Ovary (tissue), 1 donor: ENCODE data around the gene CD247.

Source experiments
- EP300 ChIP-seq: sonication (generic); formaldehyde crosslinking; IDR thresholded peaks from one replicate; pipeline ENCODE4 v1.6.1; 2017; ENCODE audit warnings: antibody characterized with exemption
- POLR2A ChIP-seq: fragments of 450-650 bp; IDR thresholded peaks from one replicate; pipeline ENCODE4 v1.6.1; 2017; ENCODE audit warnings: antibody characterized with exemption, mild to moderate bottlenecking, moderate library complexity

- TF ChIP-seq POLR2A (no peak), EP300 (no peak)
Observed at GRCh38 chr1:167486090-167486824, 32.1 kb downstream of the CD247 start.
